ENCODE results near the gene TAOK2. TPM values are rescaled to one million over a fixed set of nuclear protein-coding genes. Genes with fewer than 3 reads are reported as not detected.
"Not testable (repeated sequence)": the region's sequence is repeated elsewhere in the genome, so short reads cannot be mapped to it uniquely, and the experiment has no call there.

Gene TAOK2
- total and polyA plus RNA-seq, 5 donors from 2014 or later: 2.1 to 30.0 (median 3.0) TPM

DNA sequence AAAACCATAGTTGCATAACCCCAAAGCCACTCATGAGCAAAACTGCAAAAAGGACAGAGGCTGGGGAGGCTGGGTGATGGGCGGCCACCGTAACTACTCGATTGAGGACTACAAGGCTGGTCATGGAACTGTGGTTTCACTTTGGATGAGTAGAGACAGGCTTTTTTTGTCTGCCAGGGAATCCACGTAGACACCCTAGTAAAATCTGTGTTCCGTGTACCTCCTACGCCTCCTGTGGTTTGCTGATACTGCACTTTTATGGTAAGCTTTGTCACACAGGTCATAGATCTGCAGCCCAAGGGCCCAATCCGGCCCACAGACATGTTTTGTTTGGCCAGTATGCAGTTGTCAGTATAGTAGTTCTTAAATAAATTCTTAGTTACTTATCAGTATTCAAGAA, 59.6 kb downstream of the TAOK2 start:
- Mint-ChIP-seq H3K9me3 (no peaks in the 10 kb centered on the region), H3K4me3 (no peak overlapping the region), H3K27ac (no peak overlapping the region), H3K27me3 (peaks cover 42% of the 10 kb centered on the region), H3K4me1 (peaks cover 4 to 14% (median 8%) of the 10 kb centered on the region in 4 donors), H3K36me3 (no peaks in the 10 kb centered on the region)
- peak in 1 of 3 donors; percentile 14 for DNase-seq
- peaks cover 3% of the 10 kb centered on the region for H3K27me3 ChIP-seq (ENCODE audit: control insufficient read depth, insufficient read depth, low read length)
- no peak overlapping the region for H3K27ac ChIP-seq (ENCODE audit: insufficient read depth, low read length, poor library complexity, severe bottlenecking)
- H3K4me3 ChIP-seq (ENCODE audit: low read depth, low read length): no peak overlapping the region
- ATAC-seq (ENCODE audit: low read depth in 2 of 2): no peak
- no peaks in the 10 kb centered on the region for H3K9me3 ChIP-seq (ENCODE audit: control insufficient read depth in 2 of 2, low read length in 2 of 2)
- H3K36me3 ChIP-seq (ENCODE audit: control insufficient read depth, insufficient read depth, low read length): no peaks in the 10 kb centered on the region
- H3K4me1 ChIP-seq (ENCODE audit: control insufficient read depth, insufficient read depth, low read length, poor library complexity, severe bottlenecking): peaks cover 13% of the 10 kb centered on the region

DNA sequence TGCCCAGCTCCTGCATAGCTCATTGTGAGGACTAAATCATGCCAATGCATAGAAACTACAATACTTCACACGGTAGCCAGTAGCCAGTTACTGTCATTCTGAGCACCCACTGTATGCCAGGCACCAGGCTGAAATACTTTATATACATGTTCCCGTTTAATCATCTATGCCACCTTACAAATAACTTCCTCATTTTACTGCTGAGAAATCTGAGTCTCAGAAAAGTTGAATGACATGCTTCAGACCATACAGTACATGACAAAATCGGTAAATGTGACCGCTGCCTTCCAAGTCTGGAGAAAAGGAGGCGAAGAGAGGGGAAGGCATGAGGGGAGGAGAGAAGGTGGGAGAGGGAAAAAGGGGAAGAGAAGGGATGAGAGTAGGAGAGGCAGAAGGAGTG, 66.6 kb downstream of the TAOK2 start:
- Mint-ChIP-seq H3K27me3 (peaks cover 16% of the 10 kb centered on the region), H3K4me1 (no peaks in the 10 kb centered on the region), H3K4me3 (no peak overlapping the region), H3K9me3 (no peaks in the 10 kb centered on the region), H3K27ac (no peak overlapping the region), H3K36me3 (no peaks in the 10 kb centered on the region)
- Histone ChIP-seq H3K36me3 (ENCODE audit: control insufficient read depth, insufficient read depth, low read length) (no peaks in the 10 kb centered on the region), H3K4me1 (ENCODE audit: control insufficient read depth, insufficient read depth, low read length, poor library complexity, severe bottlenecking) (no peaks in the 10 kb centered on the region), H3K27ac (ENCODE audit: insufficient read depth, low read length, poor library complexity, severe bottlenecking) (no peak overlapping the region), H3K4me3 (ENCODE audit: low read depth, low read length) (no peak overlapping the region), H3K9me3 (ENCODE audit: control insufficient read depth in 2 of 2, low read length in 2 of 2) (no peaks in the 10 kb centered on the region), H3K27me3 (ENCODE audit: control insufficient read depth, insufficient read depth, low read length) (no peaks in the 10 kb centered on the region)
- ATAC-seq (ENCODE audit: low read depth in 2 of 2): no peak
- DNase-seq: no peak

DNA sequence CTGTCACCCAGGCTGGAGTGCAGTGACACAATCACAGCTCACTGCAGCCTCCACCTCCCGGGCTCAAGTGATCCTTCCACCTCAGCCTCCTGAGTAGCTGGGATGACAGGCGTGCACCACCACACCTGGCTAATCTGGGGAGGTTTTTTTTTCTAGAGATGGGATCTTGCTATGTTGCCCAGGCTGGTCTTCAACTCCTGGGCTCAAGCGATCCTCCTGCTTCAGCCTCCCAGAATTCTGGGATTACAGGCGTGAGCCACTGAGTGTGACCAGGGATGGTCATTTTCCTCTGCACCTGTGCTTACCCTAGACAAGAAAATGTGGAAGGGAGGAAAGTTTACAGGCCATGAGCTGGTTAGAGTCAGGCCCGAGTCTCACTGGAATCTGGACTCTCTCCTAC, 67.0 kb downstream of the TAOK2 start:
- not testable (repeated sequence) for ATAC-seq (ENCODE audit: low read depth in 2 of 2); H3K4me3 Mint-ChIP-seq; H3K4me3 ChIP-seq (ENCODE audit: low read depth, low read length); H3K9me3 Mint-ChIP-seq; H3K4me1 ChIP-seq (ENCODE audit: control insufficient read depth, insufficient read depth, low read length, poor library complexity, severe bottlenecking); DNase-seq; H3K27ac Mint-ChIP-seq; H3K36me3 ChIP-seq (ENCODE audit: control insufficient read depth, insufficient read depth, low read length); H3K36me3 Mint-ChIP-seq; H3K9me3 ChIP-seq (ENCODE audit: control insufficient read depth in 2 of 2, low read length in 2 of 2); H3K4me1 Mint-ChIP-seq; H3K27me3 ChIP-seq (ENCODE audit: control insufficient read depth, insufficient read depth, low read length); H3K27ac ChIP-seq (ENCODE audit: insufficient read depth, low read length, poor library complexity, severe bottlenecking)
- H3K27me3 Mint-ChIP-seq: peaks cover 12% of the 10 kb centered on the region

DNA sequence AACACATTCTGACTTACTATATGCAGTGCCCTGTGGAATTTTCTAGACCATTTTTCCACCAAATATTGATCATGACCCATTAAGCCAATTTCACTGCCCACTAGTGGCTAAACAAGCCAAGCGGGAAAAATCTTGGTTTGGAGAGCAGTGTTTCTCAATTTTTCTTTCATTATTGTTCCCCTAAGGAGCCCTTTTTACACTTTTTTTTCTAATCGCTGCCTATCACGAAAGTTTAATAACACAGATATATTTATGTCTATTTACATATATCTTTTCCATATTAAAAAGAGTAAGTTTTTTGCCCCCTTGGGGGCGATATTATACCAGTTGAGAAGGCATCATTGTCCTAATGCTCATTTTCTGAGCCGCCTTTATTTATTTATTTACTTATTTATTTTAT, 68.2 kb downstream of the TAOK2 start:
- Mint-ChIP-seq H3K27ac (no peak overlapping the region), H3K36me3 (no peaks in the 10 kb centered on the region), H3K4me1 (no peaks in the 10 kb centered on the region), H3K27me3 (peaks cover 12% of the 10 kb centered on the region), H3K9me3 (peaks cover 0 to 1% (median 0%) of the 10 kb centered on the region in 7 donors), H3K4me3 (no peak overlapping the region)
- no peak overlapping the region for H3K27ac ChIP-seq (ENCODE audit: insufficient read depth, low read length, poor library complexity, severe bottlenecking)
- no peaks in the 10 kb centered on the region for H3K4me1 ChIP-seq (ENCODE audit: control insufficient read depth, insufficient read depth, low read length, poor library complexity, severe bottlenecking)
- H3K27me3 ChIP-seq (ENCODE audit: control insufficient read depth, insufficient read depth, low read length): no peaks in the 10 kb centered on the region
- H3K36me3 ChIP-seq (ENCODE audit: control insufficient read depth, insufficient read depth, low read length): no peaks in the 10 kb centered on the region
- H3K4me3 ChIP-seq (ENCODE audit: low read depth, low read length): no peak overlapping the region
- ATAC-seq (ENCODE audit: low read depth in 2 of 2) (no peak), DNase-seq (peak in 2 of 3 donors; percentile 39 to 43)
- no peaks in the 10 kb centered on the region for H3K9me3 ChIP-seq (ENCODE audit: control insufficient read depth in 2 of 2, low read length in 2 of 2)

Other genes starting within 250 kb of the TAOK2 start
- 89.4 TPM for gene C16orf54, start 227.9 kb upstream of the TAOK2 start, total RNA-seq
- gene C16orf54, start 227.9 kb upstream of the TAOK2 start, polyA plus RNA-seq: 10 to 100 TPM; 31.4 to 84.9 (median 57.2) TPM
- gene ZG16, start 195.6 kb upstream of the TAOK2 start, total RNA-seq: not detected
- gene ZG16, start 195.6 kb upstream of the TAOK2 start, polyA plus RNA-seq: not detected
- 89.1 TPM for gene KIF22, start 183.1 kb upstream of the TAOK2 start, total RNA-seq
- 10 to 100 TPM; 49.4 to 65.1 (median 56.1) TPM for gene KIF22, start 183.1 kb upstream of the TAOK2 start, polyA plus RNA-seq
- gene MAZ, start 167.3 kb upstream of the TAOK2 start, total RNA-seq: 224 TPM
- gene MAZ, start 167.3 kb upstream of the TAOK2 start, polyA plus RNA-seq: 10 to 100 TPM; 36.9 to 62.2 (median 44.5) TPM
- gene PRRT2, start 161.7 kb upstream of the TAOK2 start, total RNA-seq: 1.9 TPM
- under 1 TPM in 2 of 4 donors, not detected in 2; 0.06 to 0.17 TPM for gene PRRT2, start 161.7 kb upstream of the TAOK2 start, polyA plus RNA-seq
- 15.6 TPM for gene PAGR1, start 157.7 kb upstream of the TAOK2 start, total RNA-seq
- 10 to 100 TPM; 41.0 to 48.8 (median 45.5) TPM for gene PAGR1, start 157.7 kb upstream of the TAOK2 start, polyA plus RNA-seq
- gene MVP, start 153.4 kb upstream of the TAOK2 start, total RNA-seq: 163 TPM
- 100 to 1,000 TPM; 116 to 157 (median 133) TPM for gene MVP, start 153.4 kb upstream of the TAOK2 start, polyA plus RNA-seq
- gene CDIPT, start 110.6 kb upstream of the TAOK2 start, total RNA-seq: 47.7 TPM
- 100 to 1,000 TPM; 100 to 122 (median 108) TPM for gene CDIPT, start 110.6 kb upstream of the TAOK2 start, polyA plus RNA-seq
- not detected for gene SEZ6L2, start 74.3 kb upstream of the TAOK2 start, total RNA-seq
- not detected for gene SEZ6L2, start 74.3 kb upstream of the TAOK2 start, polyA plus RNA-seq
- gene ASPHD1, start 73.4 kb upstream of the TAOK2 start, total RNA-seq: not detected
- not detected for gene ASPHD1, start 73.4 kb upstream of the TAOK2 start, polyA plus RNA-seq
- 52.3 TPM for gene KCTD13, start 47.6 kb upstream of the TAOK2 start, total RNA-seq
- 10 to 100 TPM in 2 of 4 donors, 1 to 10 TPM in 2; 7.0 to 12.8 (median 9.9) TPM for gene KCTD13, start 47.6 kb upstream of the TAOK2 start, polyA plus RNA-seq
- 76.7 TPM for gene TMEM219, start 11.8 kb upstream of the TAOK2 start, total RNA-seq
- gene TMEM219, start 11.8 kb upstream of the TAOK2 start, polyA plus RNA-seq: 100 to 1,000 TPM; 193 to 261 (median 221) TPM
- gene HIRIP3, start 21.7 kb downstream of the TAOK2 start, total RNA-seq: 12.4 TPM
- 10 to 100 TPM; 13.9 to 19.9 (median 16.2) TPM for gene HIRIP3, start 21.7 kb downstream of the TAOK2 start, polyA plus RNA-seq
- 105 TPM for gene INO80E, start 22.4 kb downstream of the TAOK2 start, total RNA-seq
- 1 to 10 TPM; 5.0 to 8.9 (median 6.0) TPM for gene INO80E, start 22.4 kb downstream of the TAOK2 start, polyA plus RNA-seq
- gene DOC2A, start 37.2 kb downstream of the TAOK2 start, total RNA-seq: not detected
- gene DOC2A, start 37.2 kb downstream of the TAOK2 start, polyA plus RNA-seq: not detected
- gene C16orf92, start 49.3 kb downstream of the TAOK2 start, total RNA-seq: not detected
- gene C16orf92, start 49.3 kb downstream of the TAOK2 start, polyA plus RNA-seq: not detected
- gene TLCD3B, start 57.4 kb downstream of the TAOK2 start, total RNA-seq: not detected
- not detected for gene TLCD3B, start 57.4 kb downstream of the TAOK2 start, polyA plus RNA-seq
- 430 TPM for gene ALDOA, start 91.9 kb downstream of the TAOK2 start, total RNA-seq
- gene ALDOA, start 91.9 kb downstream of the TAOK2 start, polyA plus RNA-seq: 1,000 to 10,000 TPM; 1,129 to 1,243 (median 1,151) TPM
- 97.0 TPM for gene PPP4C, start 102.1 kb downstream of the TAOK2 start, total RNA-seq
- gene PPP4C, start 102.1 kb downstream of the TAOK2 start, polyA plus RNA-seq: 100 to 1,000 TPM; 232 to 289 (median 262) TPM
- gene TBX6, start 118.1 kb downstream of the TAOK2 start, total RNA-seq: 0.42 TPM
- gene TBX6, start 118.1 kb downstream of the TAOK2 start, polyA plus RNA-seq: under 1 TPM in 1 of 4 donors, not detected in 3; 0.29 TPM
- 121 TPM for gene YPEL3, start 122.3 kb downstream of the TAOK2 start, total RNA-seq
- gene YPEL3, start 122.3 kb downstream of the TAOK2 start, polyA plus RNA-seq: 100 to 1,000 TPM; 245 to 319 (median 297) TPM
- gene GDPD3, start 139.7 kb downstream of the TAOK2 start, total RNA-seq: 26.7 TPM
- gene GDPD3, start 139.7 kb downstream of the TAOK2 start, polyA plus RNA-seq: under 1 TPM in 2 of 4 donors, not detected in 2; 0.13 to 0.28 TPM
- 71.4 TPM for gene MAPK3, start 149.4 kb downstream of the TAOK2 start, total RNA-seq
- 10 to 100 TPM in 1 of 4 donors, 1 to 10 TPM in 3; 7.3 to 12.6 (median 9.1) TPM for gene MAPK3, start 149.4 kb downstream of the TAOK2 start, polyA plus RNA-seq
- 850 TPM for gene CORO1A, start 209.7 kb downstream of the TAOK2 start, total RNA-seq
- gene CORO1A, start 209.7 kb downstream of the TAOK2 start, polyA plus RNA-seq: 1,000 to 10,000 TPM; 1,269 to 1,770 (median 1,540) TPM
- 58.2 TPM for gene BOLA2B, start 219.8 kb downstream of the TAOK2 start, total RNA-seq
- 100 to 1,000 TPM; 163 to 225 (median 191) TPM for gene BOLA2B, start 219.8 kb downstream of the TAOK2 start, polyA plus RNA-seq
- 50.3 TPM for gene SLX1A, start 220.0 kb downstream of the TAOK2 start, total RNA-seq
- gene SLX1A, start 220.0 kb downstream of the TAOK2 start, polyA plus RNA-seq: 100 to 1,000 TPM in 3 of 4 donors, 10 to 100 TPM in 1; 56.8 to 136 (median 102) TPM
- gene SULT1A3, start 225.4 kb downstream of the TAOK2 start, total RNA-seq: 19.3 TPM
- gene SULT1A3, start 225.4 kb downstream of the TAOK2 start, polyA plus RNA-seq: 1 to 10 TPM in 1 of 4 donors, under 1 TPM in 2, not detected in 1; 0.71 to 1.5 (median 0.91) TPM